Choroid plexus epithelial cell (primary cell): Measurements from ENCODE around the gene MGAT3.

Source experiments
- DNase-seq: peaks from one replicate; pipeline ENCODE4 v3.0.0-alpha.2; 2010; ENCODE audit warnings: low read depth
- H3K4me3 ChIP-seq: 2 replicates; pipeline ENCODE4 v1.5.1; 2011; ENCODE audit warnings: low read depth, mild to moderate bottlenecking, control low read depth, low read length, moderate library complexity
- CTCF ChIP-seq: conservative IDR thresholded peaks from 2 replicates; pipeline ENCODE4 v1.5.1; 2011; ENCODE audit warnings: low read depth, mild to moderate bottlenecking, control low read depth, inconsistent platforms, low read length, moderate library complexity

The MGAT3 gene

GRCh38 chr22:39421691-39422090 is 35.1 kb upstream of the MGAT3 start:
- DNase-seq = no peak
- no peak overlapping the region for H3K4me3 ChIP-seq
- no peak for TF ChIP-seq CTCF

GRCh38 chr22:39422101-39422500 is 34.7 kb upstream of the MGAT3 start:
- no peak for DNase-seq
- TF ChIP-seq CTCF = no peak
- no peak overlapping the region for H3K4me3 ChIP-seq

GRCh38 chr22:39422721-39423120 is 34.1 kb upstream of the MGAT3 start:
- TF ChIP-seq CTCF = no peak
- H3K4me3 ChIP-seq = no peak overlapping the region
- no peak for DNase-seq

GRCh38 chr22:39423976-39424375 is 32.8 kb upstream of the MGAT3 start:
- no peak overlapping the region for H3K4me3 ChIP-seq
- no peak for TF ChIP-seq CTCF
- DNase-seq = no peak

GRCh38 chr22:39426380-39427043 is 30.3 kb upstream of the MGAT3 start:
- DNase-seq = no peak
- H3K4me3 ChIP-seq = no peak overlapping the region
- TF ChIP-seq CTCF = no peak

- no peak overlapping the region for H3K4me3 ChIP-seq
- no peak for DNase-seq
- TF ChIP-seq CTCF = no peak
Observed at GRCh38 chr22:39427751-39428596, 28.8 kb upstream of the MGAT3 start.
